PC-9 (cell line): ENCODE results near the gene SYDE1.

Experiments
- EZH2 ChIP-seq: fragments of 200-600 bp; sonication (generic); IDR thresholded peaks from 2 replicates; pipeline ENCODE4 v1.8.0; 2017; ENCODE audit warnings: antibody characterized with exemption, low read depth
- TF ChIP-seq, protein P1 (sequence below): fragments of 200-600 bp; sonication (generic); conservative IDR thresholded peaks from 2 replicates; pipeline ENCODE4 v1.6.1; 2017; ENCODE audit warnings: mixed run types, antibody characterized with exemption, mild to moderate bottlenecking, moderate library complexity

- TF ChIP-seq, protein P1, sequence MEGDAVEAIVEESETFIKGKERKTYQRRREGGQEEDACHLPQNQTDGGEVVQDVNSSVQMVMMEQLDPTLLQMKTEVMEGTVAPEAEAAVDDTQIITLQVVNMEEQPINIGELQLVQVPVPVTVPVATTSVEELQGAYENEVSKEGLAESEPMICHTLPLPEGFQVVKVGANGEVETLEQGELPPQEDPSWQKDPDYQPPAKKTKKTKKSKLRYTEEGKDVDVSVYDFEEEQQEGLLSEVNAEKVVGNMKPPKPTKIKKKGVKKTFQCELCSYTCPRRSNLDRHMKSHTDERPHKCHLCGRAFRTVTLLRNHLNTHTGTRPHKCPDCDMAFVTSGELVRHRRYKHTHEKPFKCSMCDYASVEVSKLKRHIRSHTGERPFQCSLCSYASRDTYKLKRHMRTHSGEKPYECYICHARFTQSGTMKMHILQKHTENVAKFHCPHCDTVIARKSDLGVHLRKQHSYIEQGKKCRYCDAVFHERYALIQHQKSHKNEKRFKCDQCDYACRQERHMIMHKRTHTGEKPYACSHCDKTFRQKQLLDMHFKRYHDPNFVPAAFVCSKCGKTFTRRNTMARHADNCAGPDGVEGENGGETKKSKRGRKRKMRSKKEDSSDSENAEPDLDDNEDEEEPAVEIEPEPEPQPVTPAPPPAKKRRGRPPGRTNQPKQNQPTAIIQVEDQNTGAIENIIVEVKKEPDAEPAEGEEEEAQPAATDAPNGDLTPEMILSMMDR: no peak
- no peak for TF ChIP-seq EZH2
Observed at GRCh38 chr19:15125232-15126067, 18.2 kb downstream of the SYDE1 start.
